Testis (tissue), 3 donors: ENCODE measurements around the gene ORM2. TPM values are rescaled to one million over a fixed set of nuclear protein-coding genes. Genes with fewer than 3 reads are reported as not detected.

Source experiments
- DNase-seq: peaks from one replicate; pipeline ENCODE4 v3.0.0-alpha.2; 2019
- H3K27ac ChIP-seq, 2 donors: fragments of 200-600 bp; sonication (generic); one replicate each; pipeline ENCODE4 v1.5.1; 2019
- H3K27me3 ChIP-seq: fragments of 200-600 bp; sonication (generic); one replicate; pipeline ENCODE4 v1.5.1; 2019
- H3K36me3 ChIP-seq: fragments of 200-600 bp; sonication (generic); one replicate; pipeline ENCODE4 v1.5.1; 2017; ENCODE audit warnings: low read depth; ENCODE audit errors: missing control alignments
- H3K4me1 ChIP-seq: fragments of 200-600 bp; sonication (generic); one replicate; pipeline ENCODE4 v1.5.1; 2019
- H3K4me3 ChIP-seq, 2 donors: fragments of 200-600 bp; sonication (generic); one replicate each; pipeline ENCODE4 v1.5.1; 2017 to 2019
- H3K9me3 ChIP-seq: fragments of 200-600 bp; sonication (generic); one replicate; pipeline ENCODE4 v1.5.1; 2017
- POLR2A ChIP-seq: fragments of 450-650 bp; IDR thresholded peaks from one replicate; pipeline ENCODE4 v1.6.1; 2017; ENCODE audit warnings: antibody characterized with exemption, mild to moderate bottlenecking, moderate library complexity
- WGBS, 2 donors: methylation state at CpG; one replicate each; pipeline ENCODE4 v1.1.5; 2018; 5-methylcytosine and 5-hydroxymethylcytosine counted together
- intact Hi-C: fragments of 100-400 bp; cut with DNase I; formaldehyde crosslinking; loops from one replicate; pipeline ENCODE4 v1.15.1; 2023; ENCODE audit warnings: low total_unique reads
- polyA plus RNA-seq: library from polyadenylated mRNA; stranded (reverse); fragments of 350-450 nt; fragmentation: Illumina TruSeq; extraction: RNeasy Lipid Tissue Mini Kit (QIAGEN cat#74804); gene quantifications from one replicate; pipeline ENCODE4 v1.2.3, GENCODE V29; 2014; ENCODE audit warnings: low read depth, low replicate concordance; ENCODE audit not compliant: insufficient read depth
- total RNA-seq, 2 donors: library from RNA; depleted of rRNA; stranded (reverse); fragments of >200 nt; gene quantifications; one replicate each; pipeline ENCODE4 v1.2.3, GENCODE V29; 2016
- TF ChIP-seq, protein P1 (sequence below), 3 experiments: fragments of 450-650 bp in 2 of 3; fragments of 200-600 bp in 1 of 3; sonication (generic) in 1 of 3; IDR thresholded peaks; one replicate each; pipeline ENCODE4 v1.5.1; 2016 to 2019; ENCODE audit warnings: antibody characterized with exemption in 3 of 3, mild to moderate bottlenecking in 2 of 3, moderate library complexity in 1 of 3

Gene ORM2
- total and polyA plus RNA-seq, 3 donors from 2014 or later: 0.56 to 2.3 TPM; not detected in 1

DNA sequence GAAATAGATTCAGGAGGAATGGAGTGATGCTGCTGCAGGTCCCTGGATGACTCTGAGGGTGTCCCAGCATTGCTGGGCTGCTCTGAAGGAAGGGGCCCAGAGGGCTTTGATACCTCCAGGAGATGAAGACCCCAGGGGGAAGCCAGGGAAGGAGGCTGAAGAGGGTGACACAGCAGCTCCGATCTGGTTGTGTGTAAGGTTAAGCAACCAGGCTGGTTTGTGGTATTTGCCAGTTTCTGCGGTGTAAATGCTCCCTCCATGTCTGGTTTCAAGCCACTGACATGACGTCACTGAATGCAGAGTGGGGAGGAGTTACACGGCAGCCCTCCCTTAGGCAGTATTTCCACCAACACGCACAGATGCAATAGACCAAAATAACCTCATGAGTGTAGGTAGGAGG lies 46.7 kb upstream of the ORM2 start:
- Histone ChIP-seq H3K9me3 (no peaks in the 10 kb centered on the region), H3K27ac (no peak overlapping the region), H3K4me1 (peaks cover 14% of the 10 kb centered on the region), H3K4me3 (no peak overlapping the region), H3K27me3 (no peaks in the 10 kb centered on the region), H3K36me3 (no peaks in the 10 kb centered on the region)
- 66 to 91% methylated on average over 5 of the region's 5 CpGs for WGBS, 2 donors
- TF ChIP-seq, protein P1, sequence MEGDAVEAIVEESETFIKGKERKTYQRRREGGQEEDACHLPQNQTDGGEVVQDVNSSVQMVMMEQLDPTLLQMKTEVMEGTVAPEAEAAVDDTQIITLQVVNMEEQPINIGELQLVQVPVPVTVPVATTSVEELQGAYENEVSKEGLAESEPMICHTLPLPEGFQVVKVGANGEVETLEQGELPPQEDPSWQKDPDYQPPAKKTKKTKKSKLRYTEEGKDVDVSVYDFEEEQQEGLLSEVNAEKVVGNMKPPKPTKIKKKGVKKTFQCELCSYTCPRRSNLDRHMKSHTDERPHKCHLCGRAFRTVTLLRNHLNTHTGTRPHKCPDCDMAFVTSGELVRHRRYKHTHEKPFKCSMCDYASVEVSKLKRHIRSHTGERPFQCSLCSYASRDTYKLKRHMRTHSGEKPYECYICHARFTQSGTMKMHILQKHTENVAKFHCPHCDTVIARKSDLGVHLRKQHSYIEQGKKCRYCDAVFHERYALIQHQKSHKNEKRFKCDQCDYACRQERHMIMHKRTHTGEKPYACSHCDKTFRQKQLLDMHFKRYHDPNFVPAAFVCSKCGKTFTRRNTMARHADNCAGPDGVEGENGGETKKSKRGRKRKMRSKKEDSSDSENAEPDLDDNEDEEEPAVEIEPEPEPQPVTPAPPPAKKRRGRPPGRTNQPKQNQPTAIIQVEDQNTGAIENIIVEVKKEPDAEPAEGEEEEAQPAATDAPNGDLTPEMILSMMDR (IDR thresholded peaks at IDR 0.05): no peak
- no peak for TF ChIP-seq POLR2A
- intact Hi-C loops: loop anchor here (10.0 kb wide), 1 partner anchor 198 kb away; no protein-coding TSS in a partner anchor
- DNase-seq: no peak

GRCh38 chr9:114283551-114284111 lies 46.0 kb upstream of the ORM2 start:
- intact Hi-C loops: loop anchor here (10.0 kb wide), 1 partner anchor 199 kb away; no protein-coding TSS in a partner anchor
- 88 to 94% methylated on average over 13 to 14 of the region's 14 CpGs for WGBS, 2 donors
- H3K27me3 ChIP-seq: no peaks in the 10 kb centered on the region
- H3K9me3 ChIP-seq: no peaks in the 10 kb centered on the region
- H3K27ac ChIP-seq: no peak overlapping the region
- no peak for DNase-seq
- no peaks in the 10 kb centered on the region for H3K36me3 ChIP-seq
- no peak overlapping the region for H3K4me3 ChIP-seq
- peaks cover 14% of the 10 kb centered on the region for H3K4me1 ChIP-seq
- no peak for TF ChIP-seq POLR2A

GRCh38 chr9:114284316-114285060 lies 45.2 kb upstream of the ORM2 start:
- WGBS, 2 donors: 91 to 94% methylated on average over 8 to 11 of the region's 11 CpGs
- no peak overlapping the region for H3K27ac ChIP-seq
- peaks cover 14% of the 10 kb centered on the region for H3K4me1 ChIP-seq
- H3K27me3 ChIP-seq: no peaks in the 10 kb centered on the region
- H3K36me3 ChIP-seq: no peaks in the 10 kb centered on the region
- no peak for DNase-seq
- intact Hi-C loops: loop anchor here (10.0 kb wide), 1 partner anchor 200 kb away; no protein-coding TSS in a partner anchor
- no peak for TF ChIP-seq POLR2A
- TF ChIP-seq, protein P1 (IDR thresholded peaks at IDR 0.05): no peak
- no peak overlapping the region for H3K4me3 ChIP-seq
- no peaks in the 10 kb centered on the region for H3K9me3 ChIP-seq

DNA sequence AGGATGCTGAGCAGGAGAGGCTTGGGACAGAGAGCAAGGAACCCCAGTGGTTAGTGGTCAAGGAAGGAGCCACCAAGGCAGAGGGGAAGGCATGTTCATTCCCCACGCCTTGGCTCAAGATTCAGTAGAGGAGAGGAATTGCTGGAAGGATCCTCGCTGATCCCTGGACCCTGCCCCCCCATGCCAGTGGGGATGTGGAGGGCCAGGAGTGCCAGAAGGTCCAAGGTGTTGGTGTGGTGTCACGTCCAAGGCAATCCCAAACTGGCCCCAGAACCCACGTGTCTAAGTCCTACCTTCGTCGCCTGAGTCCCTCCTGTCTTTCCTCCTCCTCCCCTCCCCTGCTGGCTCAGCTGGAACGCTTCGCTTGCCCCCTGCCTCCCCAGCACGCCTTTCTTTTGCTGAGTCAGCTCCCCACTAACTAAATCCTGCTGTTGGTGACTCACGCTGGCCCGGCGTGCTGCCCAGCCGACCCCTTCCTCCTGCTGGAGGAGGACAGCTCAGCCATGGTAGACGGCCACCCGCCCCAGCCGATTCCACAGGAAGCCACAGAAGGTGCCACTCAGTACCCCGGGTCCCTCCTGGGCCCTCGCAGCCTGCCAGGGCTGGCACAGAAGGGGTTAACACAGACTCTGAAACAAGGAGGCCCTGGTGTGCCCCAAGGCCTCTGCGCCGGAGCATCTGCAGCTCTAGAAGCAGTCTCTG lies 44.4 kb upstream of the ORM2 start:
- no peak for TF ChIP-seq POLR2A
- TF ChIP-seq, protein P1 (IDR thresholded peaks at IDR 0.05): no peak
- DNase-seq: peak; percentile 53
- no peaks in the 10 kb centered on the region for H3K27me3 ChIP-seq
- H3K4me3 ChIP-seq: no peak overlapping the region
- H3K4me1 ChIP-seq: peaks cover 14% of the 10 kb centered on the region
- H3K27ac ChIP-seq: no peak overlapping the region
- no peaks in the 10 kb centered on the region for H3K9me3 ChIP-seq
- no peaks in the 10 kb centered on the region for H3K36me3 ChIP-seq
- whole genome bisulfite sequencing, 2 donors: 53 to 69% methylated on average over 14 to 20 of the region's 20 CpGs
- intact Hi-C loops: loop anchor here (10.0 kb wide), 1 partner anchor 201 kb away; no protein-coding TSS in a partner anchor

- WGBS, 2 donors: 74 to 75% methylated on average over 10 of the region's 10 CpGs
- Histone ChIP-seq H3K36me3 (no peaks in the 10 kb centered on the region), H3K9me3 (no peaks in the 10 kb centered on the region), H3K4me1 (peaks cover 11% of the 10 kb centered on the region), H3K27me3 (no peaks in the 10 kb centered on the region), H3K4me3 (no peak overlapping the region), H3K27ac (no peak overlapping the region)
- intact Hi-C loops: loop anchor here (10.0 kb wide), 1 partner anchor 201 kb away; no protein-coding TSS in a partner anchor
- DNase-seq: no peak
- TF ChIP-seq POLR2A: no peak
- TF ChIP-seq, protein P1 (IDR thresholded peaks at IDR 0.05): no peak
These were observed 43.5 kb upstream of the ORM2 start for GRCh38 chr9:114286146-114286679.
